Sigmoid colon (tissue), 7 donors: Measurements from ENCODE around the gene KRT75. TPM values are rescaled to one million over a fixed set of nuclear protein-coding genes. Genes with fewer than 3 reads are reported as not detected.

Experiments
- DNase-seq: peaks from one replicate; pipeline ENCODE4 v3.0.0-alpha.2; 2019
- H3K27ac ChIP-seq, 4 donors: fragments of 200-600 bp; sonication (generic); one replicate each; pipeline ENCODE4 v1.5.1; 2016 to 2019; ENCODE audit warnings: mild to moderate bottlenecking in 1 of 4
- H3K27me3 ChIP-seq, 3 donors: fragments of 200-600 bp; sonication (generic); one replicate each; pipeline ENCODE4 v1.5.1; 2019; ENCODE audit warnings: mild to moderate bottlenecking in 1 of 3
- H3K36me3 ChIP-seq, 4 donors: fragments of 200-600 bp; sonication (generic); one replicate each; pipeline ENCODE4 v1.5.1; 2016 to 2019
- H3K4me1 ChIP-seq, 4 donors: fragments of 200-600 bp; sonication (generic); one replicate each; pipeline ENCODE4 v1.5.1; 2017 to 2019
- H3K4me3 ChIP-seq, 4 donors: fragments of 200-600 bp; sonication (generic); one replicate each; pipeline ENCODE4 v1.5.1; 2017 to 2019; ENCODE audit warnings: mild to moderate bottlenecking in 2 of 4, moderate library complexity in 1 of 4
- H3K9me3 ChIP-seq, 4 donors: fragments of 200-600 bp in 3 of 4; sonication (generic) in 3 of 4; one replicate each; pipeline versions ENCODE4 v1.5.1 to v1.6.1; 2013 to 2019
- CTCF ChIP-seq, 4 experiments: fragments of 450-650 bp in 3 of 4; fragments of 200-600 bp in 1 of 4; IDR thresholded peaks; one replicate each; pipeline ENCODE4 v1.5.1; 2016 to 2019; ENCODE audit warnings: antibody characterized with exemption in 4 of 4, mild to moderate bottlenecking in 3 of 4, moderate library complexity in 2 of 4
- EP300 ChIP-seq, 4 donors: sonication (generic); formaldehyde crosslinking; IDR thresholded peaks; one replicate each; pipeline ENCODE4 v1.6.1; 2017; ENCODE audit warnings: antibody characterized with exemption in 4 of 4
- POLR2A ChIP-seq, 2 donors: fragments of 450-650 bp; IDR thresholded peaks; one replicate each; pipeline ENCODE4 v1.6.1; 2016; ENCODE audit warnings: antibody characterized with exemption in 2 of 2, mild to moderate bottlenecking in 2 of 2, moderate library complexity in 2 of 2
- POLR2AphosphoS5 ChIP-seq, 4 donors: sonication (generic); formaldehyde crosslinking; IDR thresholded peaks; one replicate each; pipeline ENCODE4 v1.6.1; 2017; ENCODE audit warnings: antibody characterized with exemption in 4 of 4
- WGBS, 2 donors: extraction: QIAGEN DNeasy Blood & Tissue Kit; methylation state at CpG; one replicate each; pipeline ENCODE4 v1.1.7; 2013; 5-methylcytosine and 5-hydroxymethylcytosine counted together
- intact Hi-C: fragments of 100-400 bp; cut with DNase I; formaldehyde crosslinking; loops from one replicate; pipeline ENCODE4 v1.15.1; 2023
- polyA plus RNA-seq, 3 donors: library from polyadenylated mRNA; stranded (reverse); fragments of 200-250 nt; gene quantifications; one replicate each; pipeline ENCODE4 v1.2.3, GENCODE V29; 2013
- total RNA-seq, 4 donors: library from RNA; depleted of rRNA; stranded (reverse); fragments of >200 nt; gene quantifications; one replicate each; pipeline ENCODE4 v1.1.0, GENCODE V29; 2016
- donor health status: healthy with polysubstance abuse.
- donor health status: Bipolar disorder and iron deficiency.
- donor health status: healthy.

KRT75 gene
- total and polyA plus RNA-seq, 7 donors: 0.04 TPM; not detected in 6

DNA sequence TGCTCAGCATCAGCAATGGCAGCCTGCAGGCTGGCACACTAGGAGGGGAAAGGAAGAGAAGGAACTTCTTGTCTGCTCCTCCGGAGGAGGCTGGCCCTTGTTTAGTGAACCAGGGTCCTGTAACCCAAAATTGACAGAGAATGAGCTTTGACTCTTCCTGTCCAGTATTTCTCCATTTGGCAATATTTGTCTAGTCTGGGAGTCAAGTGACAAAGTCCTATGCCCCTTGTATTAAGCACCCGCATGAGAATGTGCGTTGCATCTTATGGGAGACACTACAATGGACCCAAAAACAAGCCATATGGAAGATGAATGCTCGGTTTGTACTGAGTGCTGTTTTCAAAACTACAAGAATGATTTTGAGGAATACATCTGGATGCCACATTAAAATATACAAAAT is 35.7 kb upstream of the KRT75 start:
- Histone ChIP-seq H3K27ac (no peak overlapping the region), H3K36me3 (no peaks in the 10 kb centered on the region), H3K27me3 (no peaks in the 10 kb centered on the region), H3K4me3 (no peak overlapping the region), H3K9me3 (no peaks in the 10 kb centered on the region), H3K4me1 (peaks cover 0 to 14% (median 5%) of the 10 kb centered on the region in 4 donors)
- DNase-seq: no peak
- TF ChIP-seq POLR2AphosphoS5 (IDR thresholded peaks at IDR 0.05) (no peak), CTCF (IDR thresholded peaks at IDR 0.05) (no peak), POLR2A (IDR thresholded peaks at IDR 0.05) (no peak), EP300 (IDR thresholded peaks at IDR 0.05) (no peak)
- WGBS, 2 donors: 79 to 81% methylated on average over 4 of the region's 4 CpGs
- intact Hi-C loops: no loop called here

DNA sequence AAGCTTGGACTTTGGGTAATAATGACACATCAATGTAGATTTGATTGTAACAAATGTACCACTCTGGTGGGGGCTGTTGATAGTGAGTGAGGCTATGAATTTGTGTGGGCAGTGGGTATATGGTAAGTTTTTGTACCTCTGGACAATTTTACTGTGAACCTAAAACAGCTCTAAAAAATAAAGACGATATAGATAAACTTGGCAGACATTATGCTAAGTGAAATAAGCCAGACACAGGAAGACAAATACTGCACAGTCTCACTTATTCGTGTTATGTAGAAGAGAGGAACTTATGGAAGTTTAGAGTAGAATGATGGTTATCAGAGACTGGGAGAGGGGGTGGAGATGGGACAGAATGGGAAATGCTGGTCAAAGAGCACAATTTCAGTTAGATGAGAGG is 30.7 kb upstream of the KRT75 start:
- Histone ChIP-seq H3K27ac (peak overlapping the region in 1 of 4 donors; percentile 55), H3K27me3 (no peaks in the 10 kb centered on the region), H3K9me3 (no peaks in the 10 kb centered on the region), H3K36me3 (no peaks in the 10 kb centered on the region), H3K4me3 (no peak overlapping the region), H3K4me1 (peaks cover 0 to 33% (median 15%) of the 10 kb centered on the region in 4 donors)
- 53 to 67% methylated on average over 2 of the region's 2 CpGs for WGBS, 2 donors
- DNase-seq: no peak
- TF ChIP-seq POLR2AphosphoS5 (IDR thresholded peaks at IDR 0.05) (peak; percentile 12 to 80 (median 48)), EP300 (IDR thresholded peaks at IDR 0.05) (no peak)
- intact Hi-C loops: no loop called here

- Histone ChIP-seq H3K27ac (no peak overlapping the region), H3K36me3 (no peaks in the 10 kb centered on the region), H3K27me3 (no peaks in the 10 kb centered on the region), H3K4me1 (peaks cover 0 to 27% (median 15%) of the 10 kb centered on the region in 4 donors), H3K4me3 (no peak overlapping the region), H3K9me3 (no peaks in the 10 kb centered on the region)
- WGBS, 2 donors: 20 to 55% methylated on average over 5 of the region's 5 CpGs
- TF ChIP-seq EP300 (IDR thresholded peaks at IDR 0.05) (no peak), POLR2A (IDR thresholded peaks at IDR 0.05) (no peak), CTCF (IDR thresholded peaks at IDR 0.05) (no peak), POLR2AphosphoS5 (IDR thresholded peaks at IDR 0.05) (no peak)
- intact Hi-C loops: no loop called here
- DNase-seq: no peak
Measured at GRCh38 chr12:52461693-52462092, 27.5 kb upstream of the KRT75 start.

DNA sequence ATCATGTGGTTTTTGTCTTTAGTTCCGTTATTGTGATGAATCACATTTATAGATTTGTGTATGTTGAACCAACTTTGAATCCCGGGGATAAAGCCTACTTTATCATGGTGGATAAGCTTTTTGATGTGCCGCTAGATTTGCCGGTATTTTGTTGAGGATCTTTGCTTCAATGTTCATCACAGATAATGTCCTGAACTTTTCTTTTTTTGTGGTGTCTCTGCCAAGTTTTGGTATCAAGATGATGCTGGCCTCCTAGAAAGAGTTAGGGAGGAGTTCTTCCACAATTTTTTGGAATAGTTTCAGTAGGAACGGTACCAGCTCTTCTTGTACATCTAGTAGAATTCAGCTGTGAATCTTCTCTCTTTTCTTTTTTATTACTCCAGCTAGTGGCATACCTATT is 24.7 kb upstream of the KRT75 start:
- H3K36me3 ChIP-seq: no peaks in the 10 kb centered on the region
- H3K27ac ChIP-seq: no peak overlapping the region
- peaks cover 0 to 10% (median 2%) of the 10 kb centered on the region in 4 donors for H3K4me1 ChIP-seq
- H3K4me3 ChIP-seq: no peak overlapping the region
- DNase-seq: no peak
- TF ChIP-seq POLR2A (IDR thresholded peaks at IDR 0.05): no peak
- no peak for TF ChIP-seq POLR2AphosphoS5 (IDR thresholded peaks at IDR 0.05)
- no peak for TF ChIP-seq EP300 (IDR thresholded peaks at IDR 0.05)
- TF ChIP-seq CTCF (IDR thresholded peaks at IDR 0.05): no peak
- no peaks in the 10 kb centered on the region for H3K9me3 ChIP-seq
- intact Hi-C loops: no loop called here
- H3K27me3 ChIP-seq: no peaks in the 10 kb centered on the region
- WGBS, 2 donors: 91 to 92% methylated on average over 5 of the region's 5 CpGs

- no peak overlapping the region for H3K4me3 ChIP-seq
- no peaks in the 10 kb centered on the region for H3K9me3 ChIP-seq
- H3K4me1 ChIP-seq: no peaks in the 10 kb centered on the region
- no peak for DNase-seq
- 79 to 86% methylated on average over 1 of the region's 1 CpG for WGBS, 2 donors
- no peaks in the 10 kb centered on the region for H3K27me3 ChIP-seq
- intact Hi-C loops: no loop called here
- TF ChIP-seq POLR2AphosphoS5 (IDR thresholded peaks at IDR 0.05): no peak
- TF ChIP-seq CTCF (IDR thresholded peaks at IDR 0.05): no peak
- no peak for TF ChIP-seq EP300 (IDR thresholded peaks at IDR 0.05)
- TF ChIP-seq POLR2A (IDR thresholded peaks at IDR 0.05): no peak
- no peak overlapping the region for H3K27ac ChIP-seq
- no peaks in the 10 kb centered on the region for H3K36me3 ChIP-seq
Measured at GRCh38 chr12:52455821-52456220, 21.6 kb upstream of the KRT75 start.
